Stimulated activated CD4-positive, alpha-beta T cell treated with anti-CD3 and anti-CD28 coated beads, Interleukin-1b, Interleukin-23, amount 100 ng/mL, for 48 hours (primary cell): ENCODE data around the gene WHRN.

Experiments
- DNase-seq: peaks from one replicate; pipeline ENCODE4 v3.0.0-alpha.2; 2020

Gene WHRN

DNA sequence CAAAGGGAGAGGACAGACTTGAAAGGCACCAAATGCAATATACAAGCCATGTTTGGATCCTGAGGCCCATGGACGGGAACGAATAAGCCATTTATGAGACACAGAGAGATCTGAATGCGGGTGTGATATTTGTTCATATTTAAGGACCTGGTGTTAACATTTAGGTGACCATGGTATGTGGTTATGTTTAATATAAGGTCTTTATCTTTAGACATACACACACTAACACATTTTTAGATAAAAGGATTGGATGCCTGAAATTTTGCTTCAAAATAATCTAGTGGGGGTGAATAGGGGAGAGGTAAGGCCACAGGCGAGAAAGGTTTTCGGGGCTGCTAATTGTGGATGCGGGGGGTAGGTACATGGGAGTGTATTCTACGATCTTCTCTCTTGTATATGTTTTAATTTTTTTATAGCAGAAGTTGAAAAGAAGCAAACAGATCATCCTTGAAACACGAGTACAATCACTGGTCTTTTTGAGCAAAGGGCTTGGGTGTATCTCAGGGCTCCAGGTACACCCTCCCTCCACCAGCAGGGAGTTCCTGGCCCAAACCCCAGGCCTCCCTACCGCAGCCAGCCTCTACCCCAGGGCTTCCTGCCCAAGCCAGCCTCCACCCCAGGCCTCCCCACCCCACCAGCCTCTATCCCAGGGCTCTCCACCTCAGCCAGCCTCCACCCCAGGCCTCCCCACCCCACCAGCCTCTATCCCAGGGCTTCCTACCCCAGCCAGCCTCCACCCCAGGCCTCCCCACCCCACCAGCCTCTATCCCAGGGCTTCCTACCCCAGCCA is 129.7 kb downstream of the WHRN start:
- DNase-seq, result no peak

DNA sequence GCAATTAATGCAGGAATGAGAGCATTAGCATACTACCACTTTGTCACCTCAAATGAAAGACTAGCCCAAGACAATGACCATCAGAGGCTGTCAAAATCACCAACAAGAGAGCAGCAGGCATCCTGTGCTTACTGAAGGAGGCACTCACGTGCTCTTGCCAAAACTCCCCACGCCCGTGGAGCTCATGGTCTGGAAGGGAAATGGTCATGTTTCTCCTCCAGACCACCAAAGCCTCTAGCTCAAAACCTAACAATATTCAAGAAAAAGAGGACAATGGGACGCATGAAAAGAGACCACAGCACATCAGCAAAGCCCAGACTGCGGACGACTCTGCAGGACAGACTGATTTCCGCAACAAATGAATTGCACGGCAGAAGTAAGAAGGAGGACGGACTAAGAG is 130.3 kb downstream of the WHRN start:
- DNase-seq, result no peak

DNA sequence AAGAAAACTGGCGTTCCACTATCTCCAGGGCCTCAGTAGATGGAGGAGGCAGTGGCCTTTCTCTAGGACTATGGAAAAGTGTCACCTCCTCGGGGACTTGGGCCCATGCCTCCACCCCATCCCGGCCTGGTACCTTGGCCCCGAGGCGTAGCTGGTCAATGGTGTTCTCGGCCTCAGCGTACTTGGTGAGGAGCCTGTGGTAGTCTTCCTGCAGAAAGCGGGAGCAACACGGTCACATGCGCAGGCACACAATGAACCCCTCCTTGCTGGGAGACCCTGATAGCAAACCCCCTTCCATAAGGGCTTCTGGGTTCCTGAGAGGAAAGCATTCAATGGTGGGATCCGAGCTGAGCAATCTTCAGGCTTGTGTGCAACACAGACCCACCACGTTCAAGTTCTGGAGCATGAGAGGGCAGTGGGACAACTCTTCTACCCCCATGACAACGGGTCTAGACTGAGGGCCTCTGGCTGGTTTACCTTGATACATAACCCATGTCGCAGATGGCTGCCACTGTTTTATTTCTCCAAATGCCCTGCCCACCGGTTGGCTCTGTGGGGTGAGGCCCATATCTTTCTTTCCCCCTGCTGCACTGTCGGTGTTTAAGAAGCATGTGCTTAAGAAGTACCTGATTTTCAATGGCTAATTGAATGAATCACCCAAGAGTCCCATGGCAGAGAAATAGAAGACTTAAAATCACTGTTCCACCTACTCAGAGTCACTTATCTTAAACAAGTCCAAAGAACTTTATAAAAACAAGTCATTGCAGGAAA is 131.1 kb downstream of the WHRN start:
- no peak for DNase-seq

DNA sequence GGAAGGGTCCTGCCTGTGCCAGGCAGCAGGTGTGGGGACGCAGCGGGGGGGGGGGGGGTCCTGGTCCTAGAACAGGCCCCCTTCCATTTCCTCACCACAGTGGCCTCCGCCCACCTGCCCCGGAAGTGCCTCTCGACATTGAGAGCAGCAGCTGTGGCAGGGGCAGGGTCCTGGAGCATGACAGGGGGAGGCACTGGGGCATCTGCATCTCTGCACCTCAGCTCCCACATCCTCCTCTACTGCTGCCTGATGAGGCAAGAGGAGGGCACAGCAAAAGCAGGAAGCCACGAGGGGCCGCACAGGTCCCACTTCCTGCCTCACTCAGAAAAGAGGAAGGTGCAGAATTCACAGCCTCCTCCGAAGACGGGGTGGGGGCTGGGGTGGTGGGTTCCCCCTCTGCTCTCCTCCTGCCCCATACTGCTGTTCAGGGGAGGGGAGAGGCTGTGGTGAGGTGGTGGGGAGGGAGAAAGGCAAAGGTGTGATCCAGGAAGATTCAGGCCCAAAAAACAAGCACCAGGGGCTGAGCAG is 132.3 kb downstream of the WHRN start:
- DNase-seq, result peak; percentile 86

DNA sequence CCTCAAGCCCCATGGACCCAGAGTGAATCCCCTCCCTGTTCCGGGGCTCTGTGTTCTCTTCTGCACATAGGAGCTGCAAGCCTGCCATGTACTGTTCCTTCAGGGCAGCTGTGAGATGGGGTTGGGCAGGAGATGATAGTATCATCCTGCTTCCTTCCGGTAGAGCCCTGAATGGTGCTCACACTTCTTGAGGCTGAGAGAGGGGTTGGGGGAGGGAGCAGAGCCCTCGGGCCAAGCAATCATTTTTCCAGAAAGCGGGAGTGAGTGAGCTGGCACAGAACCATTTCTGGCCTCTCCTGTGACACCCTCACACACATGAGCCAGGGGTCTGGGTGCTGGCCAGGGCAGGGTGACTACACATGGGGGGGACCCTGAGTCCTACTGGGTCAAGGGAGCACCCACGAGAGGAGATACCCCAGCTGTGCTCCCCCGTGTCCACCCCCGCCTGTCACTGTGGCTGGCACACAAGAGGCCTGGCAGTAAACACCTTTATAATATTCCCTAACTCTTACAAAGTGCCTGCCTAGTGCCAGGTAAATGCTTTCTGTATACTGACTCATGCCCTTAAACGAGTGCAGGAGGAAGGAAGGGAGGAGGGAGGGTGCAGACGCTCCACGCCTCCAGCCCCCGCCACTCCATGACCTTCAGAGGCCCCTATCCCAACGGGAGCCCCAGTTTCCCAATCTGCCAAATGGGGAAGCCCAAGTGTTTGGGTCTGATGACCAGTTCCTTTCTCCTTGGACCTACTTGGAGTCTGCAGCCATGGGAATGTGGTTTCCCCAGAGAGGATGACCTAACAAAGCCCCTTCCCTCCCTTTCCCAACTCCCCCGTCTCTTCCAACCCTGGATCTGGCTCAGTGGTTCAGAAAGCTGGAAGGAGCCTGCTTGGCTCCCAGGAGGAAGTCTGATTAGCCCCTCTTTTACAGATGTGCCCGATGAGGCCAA is 133.0 kb downstream of the WHRN start:
- DNase-seq, result no peak

DNA sequence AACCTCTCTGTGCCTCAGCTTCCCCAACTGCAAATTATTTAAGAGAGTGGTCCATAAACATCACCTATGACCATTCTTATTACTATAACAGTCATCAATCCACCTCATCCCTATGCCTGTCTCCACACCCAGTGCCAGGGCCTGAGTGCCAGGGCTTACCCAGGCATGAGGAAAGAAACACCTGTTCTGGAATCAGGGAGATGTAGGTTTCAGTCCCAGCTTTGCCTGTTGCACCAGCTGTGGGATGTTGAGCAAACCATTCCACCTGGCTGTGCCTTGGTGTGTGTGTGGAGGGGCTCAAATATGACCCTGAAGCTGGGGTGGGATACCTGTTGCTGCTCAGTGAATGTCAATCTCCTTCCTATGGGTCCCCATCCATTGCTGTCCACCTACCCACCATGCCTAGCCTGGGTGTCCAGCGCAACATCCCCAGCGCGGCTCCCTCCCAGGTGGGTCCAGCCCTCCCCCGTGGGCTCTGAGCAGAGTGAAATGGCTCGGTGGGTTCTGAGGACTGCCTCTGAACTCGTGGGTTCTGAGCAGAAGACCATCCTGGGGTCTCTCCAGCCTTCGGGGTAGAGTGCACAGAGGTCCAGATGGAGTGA is 133.8 kb downstream of the WHRN start:
- no peak for DNase-seq

DNA sequence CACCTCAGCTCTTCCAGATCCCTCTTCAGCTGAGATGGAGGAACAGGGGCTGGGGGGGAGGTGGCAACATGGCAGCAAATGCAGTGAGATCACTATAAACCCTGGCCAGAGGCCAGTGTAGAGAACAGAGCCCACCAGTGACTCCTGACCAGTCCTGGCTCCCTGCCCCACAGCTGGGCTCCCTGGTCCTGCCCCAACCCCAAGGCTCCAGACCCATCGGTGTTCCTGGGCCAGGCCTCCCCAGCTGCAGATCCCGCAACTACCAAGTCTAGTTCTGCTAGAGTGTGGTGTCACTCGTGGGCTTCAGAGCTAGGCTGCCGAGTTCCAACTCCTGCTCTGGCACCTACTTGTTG is 134.3 kb downstream of the WHRN start:
- no peak for DNase-seq

DNA sequence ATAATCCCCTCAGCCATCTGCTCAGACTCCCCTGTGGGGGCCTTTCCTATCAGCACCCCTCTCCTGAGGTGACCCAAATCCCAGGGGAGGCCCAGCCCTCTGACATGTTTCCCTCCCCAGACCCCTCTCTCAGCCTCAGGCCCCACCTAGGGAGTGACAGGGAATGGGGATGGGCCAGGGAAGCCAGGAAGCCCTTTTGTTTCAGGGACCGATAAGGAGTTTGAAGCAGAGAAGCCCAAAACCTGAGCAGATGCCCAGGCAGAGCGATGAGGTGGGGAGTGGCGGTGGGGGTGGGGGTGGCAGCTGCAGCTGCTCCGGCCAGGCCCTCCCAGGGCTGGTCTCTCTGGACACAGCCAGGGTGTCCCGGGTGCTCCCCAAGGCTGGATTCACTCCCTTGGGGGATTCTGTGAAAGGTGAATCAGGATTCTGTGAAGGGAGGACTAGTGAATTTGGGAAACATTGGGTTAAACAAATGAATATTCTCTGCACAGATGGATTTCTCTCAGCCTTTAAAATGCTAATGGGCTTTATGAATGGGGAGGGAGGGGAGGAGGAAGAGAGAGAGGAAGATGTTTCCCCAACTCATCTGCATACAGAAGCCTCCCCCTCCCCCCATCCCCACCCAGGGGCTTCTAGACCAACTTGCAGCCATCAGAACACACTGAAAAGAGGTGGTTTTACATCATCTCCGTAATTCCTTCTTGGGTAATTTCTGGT is 134.9 kb downstream of the WHRN start:
- DNase-seq, result no peak

DNA sequence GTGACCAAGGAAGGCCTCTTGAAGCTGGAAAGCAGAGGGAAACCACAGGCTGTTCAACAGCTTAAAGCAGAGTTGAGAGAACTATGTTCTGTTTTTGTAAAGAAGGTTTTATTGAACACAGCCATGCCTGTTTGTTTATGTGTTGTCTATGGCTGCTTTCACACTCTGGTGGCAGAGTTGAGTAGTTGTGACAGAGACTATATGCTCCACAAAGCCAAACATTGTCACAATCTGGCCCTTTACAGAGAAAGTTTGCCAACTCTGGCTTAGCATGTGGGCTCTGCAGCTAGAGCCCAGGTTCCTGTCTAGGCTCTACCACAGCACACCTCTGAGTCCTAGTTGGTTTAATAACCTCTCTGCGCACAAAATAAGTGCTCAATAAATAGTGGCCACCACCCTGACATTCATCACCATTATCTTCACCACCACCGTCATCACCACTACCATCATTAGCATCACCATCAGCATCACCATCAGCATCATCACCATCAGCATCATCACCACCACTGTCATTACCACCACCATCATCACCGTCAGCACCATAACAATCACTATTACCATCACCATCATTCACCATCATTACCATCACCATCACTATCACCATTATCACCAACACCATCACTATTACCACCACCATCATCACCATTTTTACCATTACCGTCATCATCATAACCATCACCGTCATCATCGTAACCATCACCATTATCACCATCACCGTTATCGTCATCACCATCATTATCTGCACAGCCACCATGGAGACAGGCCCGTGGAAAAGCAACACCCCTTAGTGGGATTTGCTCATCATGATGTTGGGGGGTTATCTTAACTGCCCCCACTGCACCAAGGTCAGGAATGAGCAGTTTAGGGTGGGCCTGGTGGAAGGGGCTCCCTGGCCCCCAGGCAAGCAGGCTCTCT is 135.8 kb downstream of the WHRN start:
- DNase-seq, result no peak

DNA sequence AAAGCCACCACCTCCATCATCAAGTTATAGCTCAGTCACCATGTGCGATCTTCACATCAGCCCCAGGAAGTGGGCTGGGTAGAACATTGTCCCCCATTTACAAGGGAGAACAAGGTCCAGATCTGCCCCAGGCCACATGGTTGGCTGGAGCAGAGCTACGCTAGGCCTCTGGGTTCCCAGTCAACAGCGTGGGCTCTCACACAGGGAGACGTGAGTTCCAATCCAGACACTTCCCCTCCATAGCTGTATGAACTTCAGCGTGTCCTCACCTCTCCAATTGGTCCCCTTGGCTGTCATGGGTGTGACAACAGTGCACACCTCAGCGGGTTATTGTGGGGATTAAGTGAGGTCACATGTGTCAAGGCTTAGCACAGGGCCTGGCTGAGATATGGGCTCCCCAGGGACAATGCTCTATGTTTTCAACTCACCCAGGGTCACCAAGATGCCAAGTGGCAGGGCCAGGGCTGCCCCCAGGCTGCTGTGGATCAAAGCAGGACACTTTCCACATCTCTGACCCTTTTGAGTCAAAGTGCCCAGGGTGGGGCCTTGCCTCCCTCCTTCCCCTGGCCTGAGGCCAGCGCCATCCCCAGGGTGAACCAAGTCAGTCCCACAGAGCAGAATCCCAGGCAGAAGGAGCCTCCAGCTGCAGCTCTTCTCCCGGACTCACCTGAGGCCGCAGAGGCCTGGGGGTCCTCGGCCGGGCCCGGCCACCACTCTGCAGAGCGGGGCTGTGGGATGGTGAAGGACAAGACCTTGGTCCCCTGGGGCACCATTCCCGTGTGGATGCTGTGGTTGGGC is 137.3 kb downstream of the WHRN start:
- no peak for DNase-seq

DNA sequence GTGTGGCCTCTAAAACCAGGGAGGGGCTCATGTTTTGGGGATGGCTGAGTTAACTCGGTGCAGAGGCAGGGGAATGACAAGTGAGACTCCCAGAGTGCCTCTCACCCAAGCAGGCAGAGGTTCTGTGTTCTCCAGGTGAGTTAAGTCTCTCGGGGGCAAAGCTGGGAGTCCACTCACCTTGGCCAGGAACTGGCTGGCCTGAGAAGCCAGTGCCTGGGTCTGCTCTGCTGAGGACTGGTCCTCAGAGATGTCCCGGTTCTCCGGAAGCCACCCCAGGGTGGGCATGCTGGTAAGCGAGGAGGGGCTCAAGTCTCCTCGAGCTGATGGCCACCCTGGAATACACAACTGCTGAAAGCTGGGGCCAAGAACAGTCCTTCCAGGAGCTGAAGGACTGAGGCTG is 137.9 kb downstream of the WHRN start:
- no peak for DNase-seq

DNA sequence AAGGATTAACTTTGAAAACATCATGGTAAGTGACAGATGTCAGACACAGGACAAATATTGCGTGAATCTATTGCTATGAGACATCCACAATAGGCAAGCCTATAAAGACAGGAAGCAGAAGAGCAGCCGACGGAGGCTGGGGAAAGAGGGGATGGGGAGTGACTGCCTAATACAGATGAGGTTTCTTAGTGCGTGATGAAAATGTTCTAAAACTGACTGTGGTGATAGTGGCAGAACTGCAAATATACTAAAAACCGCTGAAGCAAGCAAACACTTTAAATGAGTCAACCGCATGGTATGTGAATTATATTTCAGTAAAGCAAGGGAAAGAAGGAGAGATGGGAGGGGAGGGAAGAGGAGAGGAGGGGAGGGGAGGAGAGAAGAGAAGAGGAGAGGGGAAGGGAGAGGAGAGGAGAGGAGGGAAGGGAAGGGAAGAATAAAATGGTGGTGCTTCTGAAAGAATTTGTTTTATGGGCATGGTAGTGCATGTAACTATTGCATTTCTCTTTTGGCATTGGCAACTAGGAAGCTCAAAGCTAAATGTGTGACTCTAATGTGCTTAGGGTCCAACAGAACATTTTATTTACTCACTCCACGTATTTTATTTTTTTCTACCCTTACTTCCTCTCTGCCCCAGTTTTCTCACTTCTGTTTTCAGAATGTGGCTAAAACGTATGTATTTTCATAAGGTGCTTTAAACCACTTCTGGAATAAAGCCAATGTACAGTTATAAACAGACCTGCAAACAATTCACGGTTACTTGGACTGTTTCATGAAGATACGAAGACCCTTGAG is 138.7 kb downstream of the WHRN start:
- no peak for DNase-seq

DNA sequence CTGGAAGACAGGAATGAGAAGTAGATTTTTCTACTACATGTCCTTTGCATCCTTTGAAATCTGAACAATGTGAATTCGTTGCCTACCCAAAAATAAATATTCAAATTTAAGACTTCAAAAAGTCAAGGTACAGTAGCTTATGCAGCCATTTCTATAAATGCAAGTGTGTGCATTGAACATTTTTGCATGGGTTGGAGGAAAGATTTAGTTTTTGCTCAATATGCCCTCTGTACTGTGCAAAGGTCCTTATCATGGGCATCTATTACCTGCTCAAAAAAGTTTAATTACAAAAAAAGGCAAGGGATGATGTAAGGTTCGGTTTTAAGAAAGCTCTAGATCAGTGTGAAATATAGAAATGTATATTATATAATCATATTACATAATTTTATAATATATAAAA is 140.1 kb downstream of the WHRN start:
- no peak for DNase-seq

DNA sequence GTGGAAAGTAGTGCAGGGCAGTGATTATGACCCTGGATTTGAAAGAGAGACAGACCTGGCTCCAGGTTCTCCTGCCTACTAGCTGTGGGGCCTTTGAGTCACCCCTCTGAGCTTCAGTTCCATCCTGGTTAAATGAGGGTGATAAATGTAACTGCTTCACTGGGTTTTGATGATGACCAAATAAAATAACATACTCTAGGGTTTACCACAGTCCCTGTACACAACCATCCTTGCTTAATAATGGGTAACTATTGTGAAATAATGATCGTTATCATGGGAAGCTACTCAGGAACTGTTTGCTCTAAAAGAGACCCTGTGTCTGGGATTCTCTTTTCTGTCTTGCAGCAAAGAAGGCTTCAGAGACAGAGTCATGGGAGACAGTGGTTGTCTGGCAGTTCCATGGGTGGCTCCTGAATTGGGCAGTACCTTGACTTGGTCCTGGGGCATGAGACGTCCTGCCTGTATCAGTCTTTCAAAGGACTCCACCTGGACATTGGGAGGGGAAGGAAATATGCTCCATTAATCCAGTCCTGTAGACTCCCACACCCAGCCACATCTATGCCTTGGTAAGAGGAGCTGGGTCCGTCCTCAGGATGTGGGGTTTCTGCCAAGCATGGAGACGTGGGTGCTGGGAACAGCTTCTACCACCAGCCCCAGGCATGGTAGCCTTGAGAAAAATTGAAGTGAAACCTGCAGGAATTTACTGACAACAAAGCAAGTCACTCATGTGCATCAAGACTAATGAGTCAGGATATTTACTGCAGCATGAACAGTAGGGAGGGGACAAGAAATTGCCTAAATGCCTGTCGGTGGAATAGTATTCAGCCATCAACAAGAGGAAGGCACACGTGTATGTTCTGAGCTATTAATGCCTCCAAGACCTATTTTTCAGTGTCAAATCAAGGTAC is 140.9 kb downstream of the WHRN start:
- DNase-seq, result no peak

DNA sequence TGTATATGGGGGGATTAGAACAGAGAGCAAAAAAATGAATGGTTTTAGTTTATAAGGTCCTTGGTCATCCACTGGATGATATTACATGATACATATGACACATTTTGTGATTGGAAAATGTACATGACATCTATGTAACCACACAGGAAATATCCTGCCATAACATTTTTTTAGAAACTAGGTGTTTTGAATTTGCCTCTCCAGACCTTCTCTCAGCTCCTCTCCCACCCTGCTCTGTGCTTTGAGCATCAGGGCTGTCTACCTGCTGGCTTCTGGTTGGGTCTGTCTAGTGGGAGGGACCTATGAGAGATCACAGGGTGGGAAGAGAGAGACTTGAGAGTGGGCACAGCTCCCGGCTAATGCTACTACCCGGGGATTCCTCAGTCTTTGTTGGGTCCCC is 141.8 kb downstream of the WHRN start:
- DNase-seq, result no peak

DNA sequence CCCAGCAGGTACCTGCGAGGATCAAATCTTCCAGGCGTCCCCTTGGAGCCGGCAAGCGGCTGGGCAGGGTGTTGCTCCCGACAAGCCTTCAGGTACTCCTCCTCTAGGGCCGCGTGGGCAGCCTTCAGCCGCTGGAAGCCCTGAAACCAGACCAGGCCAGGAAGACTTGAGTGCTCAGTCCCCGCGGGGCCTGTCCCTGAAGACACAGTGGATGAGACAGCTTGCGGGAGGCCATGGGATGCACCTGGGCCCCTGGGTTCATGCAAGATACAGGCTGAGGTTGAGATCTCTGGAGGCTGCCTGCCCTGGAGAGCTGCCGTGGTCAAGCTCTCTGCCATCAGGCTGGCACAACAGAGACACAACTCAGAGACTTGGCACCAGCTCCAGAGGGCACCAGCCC is 142.9 kb downstream of the WHRN start:
- no peak for DNase-seq

DNA sequence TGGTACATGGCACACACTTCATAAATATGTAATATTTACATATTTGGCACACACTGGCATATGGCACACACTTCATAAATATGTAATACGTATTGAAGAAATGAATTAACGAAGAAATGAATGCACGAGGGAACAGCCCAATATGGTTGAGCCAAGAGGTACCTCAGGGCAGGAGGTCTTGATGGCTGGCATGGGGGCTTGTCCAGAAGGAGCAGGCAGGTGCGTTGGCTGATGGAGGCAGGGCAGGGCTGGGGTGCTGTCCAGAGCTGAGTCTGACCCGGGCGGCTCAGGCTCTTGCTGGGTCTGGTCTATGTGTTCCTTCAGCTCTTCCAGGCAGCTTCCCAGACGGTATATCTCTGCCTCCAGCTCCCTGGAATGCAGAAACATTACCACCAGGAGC is 143.7 kb downstream of the WHRN start:
- no peak for DNase-seq

DNA sequence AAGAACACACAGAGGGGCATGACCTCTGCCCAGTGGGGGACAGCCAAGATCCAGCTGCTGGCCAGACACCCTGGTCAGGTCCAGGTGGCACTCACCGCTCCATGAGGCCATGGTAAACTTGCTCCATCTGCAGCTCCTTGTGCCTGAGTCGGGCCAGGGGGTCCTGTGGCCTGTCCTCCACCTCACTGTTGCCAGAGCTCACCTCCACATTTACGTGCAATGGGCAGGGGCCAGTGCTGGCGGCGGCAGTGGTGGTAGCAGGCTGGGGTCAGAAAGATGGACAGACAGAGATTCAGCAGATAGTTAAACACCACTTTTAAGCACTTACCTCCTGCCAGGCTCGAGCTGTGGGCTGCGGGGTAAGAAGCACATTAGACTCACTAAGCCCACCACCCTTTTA is 145.5 kb downstream of the WHRN start:
- no peak for DNase-seq
